SK-N-SH treated with all-trans-retinoic acid at 6 μM for 48 hours (cell line): ENCODE data around the gene SLC8A3.

ENCODE experiments used
- ATAC-seq: fragments of 200-7000 bp; cut with Tn5 transposase; 3 replicates; pipeline ENCODE4 v1.9.1; 2020; ENCODE audit warnings: mild to moderate bottlenecking, moderate library complexity
- ARNTL ChIP-seq: fragments of 450-650 bp; formaldehyde crosslinking; IDR thresholded peaks from 2 replicates; pipeline ENCODE4 v1.5.0; 2020; ENCODE audit warnings: low read depth, mild to moderate bottlenecking, moderate library complexity, borderline replicate concordance
- ESRRG ChIP-seq: fragments of 250-450 bp; sonication (Bioruptor Pico); IDR thresholded peaks from 2 replicates; pipeline ENCODE4 v1.6.1; 2021; ENCODE audit warnings: mild to moderate bottlenecking
- GLIS3 ChIP-seq: fragments of 250-450 bp; sonication (Bioruptor Pico); IDR thresholded peaks from 2 replicates; pipeline ENCODE4 v1.5.0; 2020; ENCODE audit warnings: mild to moderate bottlenecking, moderate library complexity
- ISL1 ChIP-seq: fragments of 250-450 bp; sonication (Bioruptor Pico); IDR thresholded peaks from 2 replicates; pipeline ENCODE4 v2.1.2; 2022; ENCODE audit warnings: mild to moderate bottlenecking, moderate library complexity
- OSR1 ChIP-seq: fragments of 250-450 bp; sonication (Bioruptor Pico); IDR thresholded peaks from 2 replicates; pipeline ENCODE4 v1.8.0; 2022; ENCODE audit warnings: moderate library complexity, mild to moderate bottlenecking, inconsistent platforms
- PPARA ChIP-seq: fragments of 250-450 bp; sonication (Bioruptor Pico); IDR thresholded peaks from 2 replicates; pipeline ENCODE4 v1.5.0; 2020; ENCODE audit warnings: mild to moderate bottlenecking, borderline replicate concordance
- RARB ChIP-seq: fragments of 250-450 bp; sonication (Bioruptor Pico); IDR thresholded peaks from 2 replicates; pipeline ENCODE4 v1.8.0; 2021; ENCODE audit warnings: mild to moderate bottlenecking, moderate library complexity
- SNAI2 ChIP-seq: fragments of 250-450 bp; sonication (Bioruptor Pico); IDR thresholded peaks from 2 replicates; pipeline ENCODE4 v1.5.0; 2020; ENCODE audit warnings: mild to moderate bottlenecking, moderate library complexity
- TOX ChIP-seq: fragments of 250-450 bp; sonication (Bioruptor Pico); IDR thresholded peaks from 2 replicates; pipeline ENCODE4 v1.8.0; 2021; ENCODE audit warnings: mild to moderate bottlenecking, moderate library complexity, borderline replicate concordance
- ZC3H10 ChIP-seq: fragments of 250-450 bp; sonication (Bioruptor Pico); IDR thresholded peaks from 2 replicates; pipeline ENCODE4 v1.5.1; 2021; ENCODE audit warnings: mild to moderate bottlenecking, moderate library complexity
- ZFP3 ChIP-seq: fragments of 250-450 bp; sonication (Bioruptor Pico); IDR thresholded peaks from 2 replicates; pipeline ENCODE4 v1.5.0; 2020; ENCODE audit warnings: mild to moderate bottlenecking, moderate library complexity
- ZNF70 ChIP-seq: fragments of 450-650 bp; formaldehyde crosslinking; IDR thresholded peaks from 2 replicates; pipeline ENCODE4 v1.5.0; 2020; ENCODE audit warnings: mild to moderate bottlenecking, moderate library complexity
- ZNF8 ChIP-seq: fragments of 450-650 bp; formaldehyde crosslinking; IDR thresholded peaks from 2 replicates; pipeline ENCODE4 v1.5.0; 2020; ENCODE audit warnings: mild to moderate bottlenecking, moderate library complexity
- TF ChIP-seq, protein P1 (sequence below): fragments of 250-450 bp; sonication (Bioruptor Pico); IDR thresholded peaks from 2 replicates; pipeline ENCODE4 v1.5.0; 2020; ENCODE audit warnings: mild to moderate bottlenecking, moderate library complexity
- TF ChIP-seq, protein P2 (sequence below): fragments of 250-450 bp; sonication (Bioruptor Pico); IDR thresholded peaks from 2 replicates; pipeline ENCODE4 v1.8.0; 2020; ENCODE audit warnings: mild to moderate bottlenecking, moderate library complexity, borderline replicate concordance
- TF ChIP-seq, protein P3 (sequence below): fragments of 250-450 bp; sonication (Bioruptor Pico); IDR thresholded peaks from 2 replicates; pipeline ENCODE4 v1.5.1; 2020; ENCODE audit warnings: low read depth, mild to moderate bottlenecking, moderate library complexity
- TF ChIP-seq, protein P4 (sequence below): fragments of 250-450 bp; sonication (Bioruptor Pico); IDR thresholded peaks from 2 replicates; pipeline ENCODE4 v1.5.1; 2021; ENCODE audit warnings: mild to moderate bottlenecking, moderate library complexity
- TF ChIP-seq, protein P5 (sequence below): fragments of 250-450 bp; sonication (Bioruptor Pico); IDR thresholded peaks from 2 replicates; pipeline ENCODE4 v1.8.0; 2021; ENCODE audit warnings: low read depth, mild to moderate bottlenecking, moderate library complexity, borderline replicate concordance

The SLC8A3 gene

DNA sequence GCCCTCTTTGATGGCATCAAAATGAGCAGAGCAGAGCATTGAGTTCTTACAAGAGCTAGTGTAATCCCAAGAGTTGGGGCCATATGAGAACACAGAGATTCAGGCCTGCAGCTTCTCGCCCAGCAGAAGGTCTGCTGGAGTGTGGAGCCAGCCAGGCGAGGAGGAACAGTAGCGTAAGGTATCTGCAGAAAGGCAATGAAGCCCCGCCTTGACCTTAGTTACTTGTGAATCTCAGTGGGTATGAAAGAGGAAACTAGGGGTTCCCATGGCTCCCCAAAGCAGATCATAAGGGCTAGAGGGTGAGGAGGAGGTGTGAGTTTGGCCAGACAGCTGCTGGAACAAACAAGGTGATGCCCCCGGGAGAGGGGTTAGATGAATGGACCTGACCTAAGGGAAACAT is 49.4 kb downstream of the SLC8A3 start:
- TF ChIP-seq ZNF8 (CRISPR knock-in tag) (no peak), SNAI2 (no peak), GLIS3 (CRISPR knock-in tag) (no peak), ISL1 (no peak), PPARA (CRISPR knock-in tag) (no peak), ZNF70 (CRISPR knock-in tag) (no peak), ARNTL (CRISPR knock-in tag) (no peak)
- TF ChIP-seq, protein P1, sequence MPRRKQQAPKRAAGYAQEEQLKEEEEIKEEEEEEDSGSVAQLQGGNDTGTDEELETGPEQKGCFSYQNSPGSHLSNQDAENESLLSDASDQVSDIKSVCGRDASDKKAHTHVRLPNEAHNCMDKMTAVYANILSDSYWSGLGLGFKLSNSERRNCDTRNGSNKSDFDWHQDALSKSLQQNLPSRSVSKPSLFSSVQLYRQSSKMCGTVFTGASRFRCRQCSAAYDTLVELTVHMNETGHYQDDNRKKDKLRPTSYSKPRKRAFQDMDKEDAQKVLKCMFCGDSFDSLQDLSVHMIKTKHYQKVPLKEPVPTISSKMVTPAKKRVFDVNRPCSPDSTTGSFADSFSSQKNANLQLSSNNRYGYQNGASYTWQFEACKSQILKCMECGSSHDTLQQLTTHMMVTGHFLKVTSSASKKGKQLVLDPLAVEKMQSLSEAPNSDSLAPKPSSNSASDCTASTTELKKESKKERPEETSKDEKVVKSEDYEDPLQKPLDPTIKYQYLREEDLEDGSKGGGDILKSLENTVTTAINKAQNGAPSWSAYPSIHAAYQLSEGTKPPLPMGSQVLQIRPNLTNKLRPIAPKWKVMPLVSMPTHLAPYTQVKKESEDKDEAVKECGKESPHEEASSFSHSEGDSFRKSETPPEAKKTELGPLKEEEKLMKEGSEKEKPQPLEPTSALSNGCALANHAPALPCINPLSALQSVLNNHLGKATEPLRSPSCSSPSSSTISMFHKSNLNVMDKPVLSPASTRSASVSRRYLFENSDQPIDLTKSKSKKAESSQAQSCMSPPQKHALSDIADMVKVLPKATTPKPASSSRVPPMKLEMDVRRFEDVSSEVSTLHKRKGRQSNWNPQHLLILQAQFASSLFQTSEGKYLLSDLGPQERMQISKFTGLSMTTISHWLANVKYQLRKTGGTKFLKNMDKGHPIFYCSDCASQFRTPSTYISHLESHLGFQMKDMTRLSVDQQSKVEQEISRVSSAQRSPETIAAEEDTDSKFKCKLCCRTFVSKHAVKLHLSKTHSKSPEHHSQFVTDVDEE (CRISPR knock-in tag): no peak
- TF ChIP-seq, protein P2, sequence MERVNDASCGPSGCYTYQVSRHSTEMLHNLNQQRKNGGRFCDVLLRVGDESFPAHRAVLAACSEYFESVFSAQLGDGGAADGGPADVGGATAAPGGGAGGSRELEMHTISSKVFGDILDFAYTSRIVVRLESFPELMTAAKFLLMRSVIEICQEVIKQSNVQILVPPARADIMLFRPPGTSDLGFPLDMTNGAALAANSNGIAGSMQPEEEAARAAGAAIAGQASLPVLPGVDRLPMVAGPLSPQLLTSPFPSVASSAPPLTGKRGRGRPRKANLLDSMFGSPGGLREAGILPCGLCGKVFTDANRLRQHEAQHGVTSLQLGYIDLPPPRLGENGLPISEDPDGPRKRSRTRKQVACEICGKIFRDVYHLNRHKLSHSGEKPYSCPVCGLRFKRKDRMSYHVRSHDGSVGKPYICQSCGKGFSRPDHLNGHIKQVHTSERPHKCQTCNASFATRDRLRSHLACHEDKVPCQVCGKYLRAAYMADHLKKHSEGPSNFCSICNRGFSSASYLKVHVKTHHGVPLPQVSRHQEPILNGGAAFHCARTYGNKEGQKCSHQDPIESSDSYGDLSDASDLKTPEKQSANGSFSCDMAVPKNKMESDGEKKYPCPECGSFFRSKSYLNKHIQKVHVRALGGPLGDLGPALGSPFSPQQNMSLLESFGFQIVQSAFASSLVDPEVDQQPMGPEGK (CRISPR knock-in tag): no peak
- TF ChIP-seq, protein P3, sequence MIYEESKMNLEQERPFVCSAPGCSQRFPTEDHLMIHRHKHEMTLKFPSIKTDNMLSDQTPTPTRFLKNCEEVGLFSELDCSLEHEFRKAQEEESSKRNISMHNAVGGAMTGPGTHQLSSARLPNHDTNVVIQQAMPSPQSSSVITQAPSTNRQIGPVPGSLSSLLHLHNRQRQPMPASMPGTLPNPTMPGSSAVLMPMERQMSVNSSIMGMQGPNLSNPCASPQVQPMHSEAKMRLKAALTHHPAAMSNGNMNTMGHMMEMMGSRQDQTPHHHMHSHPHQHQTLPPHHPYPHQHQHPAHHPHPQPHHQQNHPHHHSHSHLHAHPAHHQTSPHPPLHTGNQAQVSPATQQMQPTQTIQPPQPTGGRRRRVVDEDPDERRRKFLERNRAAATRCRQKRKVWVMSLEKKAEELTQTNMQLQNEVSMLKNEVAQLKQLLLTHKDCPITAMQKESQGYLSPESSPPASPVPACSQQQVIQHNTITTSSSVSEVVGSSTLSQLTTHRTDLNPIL: no peak
- ATAC-seq: no peak

DNA sequence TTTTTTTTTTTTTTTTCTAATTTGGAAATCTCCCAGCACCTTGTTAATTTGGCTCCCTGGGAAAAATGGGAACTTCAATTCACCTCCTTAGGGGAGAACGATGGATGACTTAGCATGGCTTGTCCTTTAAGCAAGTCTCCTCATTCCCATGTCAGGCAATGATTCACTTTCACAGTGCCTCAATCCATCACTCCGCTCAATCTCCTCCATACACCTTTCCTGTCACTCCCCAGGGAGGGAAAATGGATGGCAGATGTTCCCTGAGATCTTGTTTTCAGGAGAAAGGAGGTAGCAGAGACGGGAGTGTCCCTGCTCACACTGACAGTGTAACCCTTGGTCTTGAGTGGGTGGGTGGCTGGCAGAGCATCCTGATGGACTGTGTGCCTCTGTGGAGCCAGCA is 51.0 kb downstream of the SLC8A3 start:
- no peak for ATAC-seq
- no peak for TF ChIP-seq OSR1
- TF ChIP-seq ESRRG (CRISPR knock-in tag): no peak
- no peak for TF ChIP-seq TOX
- TF ChIP-seq ISL1: no peak
- TF ChIP-seq ZNF70 (CRISPR knock-in tag): no peak
- TF ChIP-seq ZNF8 (CRISPR knock-in tag): no peak
- no peak for TF ChIP-seq ZFP3 (CRISPR knock-in tag)
- TF ChIP-seq RARB: no peak
- no peak for TF ChIP-seq ZC3H10 (CRISPR knock-in tag)
- TF ChIP-seq, all 23 proteins: peak for 0

DNA sequence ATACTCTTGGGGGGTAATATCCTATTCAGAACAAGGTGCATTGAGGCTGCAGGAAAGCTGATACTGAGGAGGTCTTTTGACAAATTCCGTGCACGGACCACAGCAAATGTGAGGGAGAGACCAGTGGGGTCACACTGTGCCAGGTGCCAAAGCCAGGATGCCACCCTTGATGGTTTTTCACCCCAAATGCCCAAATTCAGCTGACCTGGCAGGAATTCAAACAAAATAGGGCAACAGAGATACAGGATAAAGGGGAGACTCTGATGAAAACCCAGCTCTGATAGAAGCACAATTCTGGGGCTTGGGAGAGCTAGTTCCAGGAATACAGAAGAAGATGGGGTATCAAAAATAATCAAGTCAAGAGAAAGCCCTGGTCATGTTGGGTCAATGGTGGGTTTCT is 55.3 kb downstream of the SLC8A3 start:
- no peak for ATAC-seq

DNA sequence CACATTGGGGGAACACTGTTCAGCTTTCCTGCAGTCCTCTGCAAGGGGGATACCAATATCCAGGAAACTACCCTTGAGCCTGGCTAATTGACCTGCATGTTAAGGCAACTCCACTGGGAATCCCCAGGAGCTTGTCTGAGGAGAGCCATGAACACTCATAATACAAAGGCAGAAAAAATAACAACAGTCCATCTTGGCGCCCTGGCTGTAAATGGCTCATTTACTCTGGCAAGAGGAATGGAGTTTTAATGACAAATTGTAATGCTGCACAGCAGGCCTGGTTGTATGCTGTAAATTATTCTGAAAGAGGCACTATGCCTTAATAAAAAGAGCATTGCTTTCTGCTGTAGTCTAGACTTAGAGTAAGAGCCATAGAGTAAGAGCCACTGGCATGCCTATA is 58.3 kb downstream of the SLC8A3 start:
- no peak for ATAC-seq

More for the DNA sequence above, 55.3 kb downstream of the SLC8A3 start:
- TF ChIP-seq SNAI2: no peak

DNA sequence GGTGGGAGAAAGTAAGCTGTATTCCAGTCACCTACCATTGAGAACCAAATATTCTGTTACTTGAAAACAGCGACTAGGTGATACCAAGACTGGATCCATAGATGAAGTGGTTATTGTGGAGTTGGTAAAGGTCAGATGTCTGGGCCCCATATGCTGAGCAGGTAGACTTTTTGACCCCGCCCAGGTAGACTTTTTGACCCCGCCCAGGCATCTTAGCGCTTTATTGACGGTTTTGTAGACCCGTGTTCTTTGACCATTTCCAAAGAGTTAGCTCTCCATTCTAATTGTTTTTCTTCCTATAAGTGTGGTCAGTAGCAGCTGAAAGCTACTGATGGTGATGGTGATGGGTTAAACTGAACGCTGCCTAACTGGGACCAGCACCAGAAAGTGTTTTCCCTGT is 61.6 kb downstream of the SLC8A3 start:
- ATAC-seq: no peak
- TF ChIP-seq RARB (no peak), ZC3H10 (CRISPR knock-in tag) (no peak)
- TF ChIP-seq, protein P2 (CRISPR knock-in tag): no peak
- TF ChIP-seq, protein P4, sequence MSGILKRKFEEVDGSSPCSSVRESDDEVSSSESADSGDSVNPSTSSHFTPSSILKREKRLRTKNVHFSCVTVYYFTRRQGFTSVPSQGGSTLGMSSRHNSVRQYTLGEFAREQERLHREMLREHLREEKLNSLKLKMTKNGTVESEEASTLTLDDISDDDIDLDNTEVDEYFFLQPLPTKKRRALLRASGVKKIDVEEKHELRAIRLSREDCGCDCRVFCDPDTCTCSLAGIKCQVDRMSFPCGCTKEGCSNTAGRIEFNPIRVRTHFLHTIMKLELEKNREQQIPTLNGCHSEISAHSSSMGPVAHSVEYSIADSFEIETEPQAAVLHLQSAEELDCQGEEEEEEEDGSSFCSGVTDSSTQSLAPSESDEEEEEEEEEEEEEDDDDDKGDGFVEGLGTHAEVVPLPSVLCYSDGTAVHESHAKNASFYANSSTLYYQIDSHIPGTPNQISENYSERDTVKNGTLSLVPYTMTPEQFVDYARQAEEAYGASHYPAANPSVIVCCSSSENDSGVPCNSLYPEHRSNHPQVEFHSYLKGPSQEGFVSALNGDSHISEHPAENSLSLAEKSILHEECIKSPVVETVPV (CRISPR knock-in tag): no peak
- TF ChIP-seq, protein P5, sequence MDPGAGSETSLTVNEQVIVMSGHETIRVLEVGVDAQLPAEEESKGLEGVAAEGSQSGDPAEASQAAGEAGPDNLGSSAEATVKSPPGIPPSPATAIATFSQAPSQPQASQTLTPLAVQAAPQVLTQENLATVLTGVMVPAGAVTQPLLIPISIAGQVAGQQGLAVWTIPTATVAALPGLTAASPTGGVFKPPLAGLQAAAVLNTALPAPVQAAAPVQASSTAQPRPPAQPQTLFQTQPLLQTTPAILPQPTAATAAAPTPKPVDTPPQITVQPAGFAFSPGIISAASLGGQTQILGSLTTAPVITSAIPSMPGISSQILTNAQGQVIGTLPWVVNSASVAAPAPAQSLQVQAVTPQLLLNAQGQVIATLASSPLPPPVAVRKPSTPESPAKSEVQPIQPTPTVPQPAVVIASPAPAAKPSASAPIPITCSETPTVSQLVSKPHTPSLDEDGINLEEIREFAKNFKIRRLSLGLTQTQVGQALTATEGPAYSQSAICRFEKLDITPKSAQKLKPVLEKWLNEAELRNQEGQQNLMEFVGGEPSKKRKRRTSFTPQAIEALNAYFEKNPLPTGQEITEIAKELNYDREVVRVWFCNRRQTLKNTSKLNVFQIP (CRISPR knock-in tag): no peak

More for the DNA sequence above, 58.3 kb downstream of the SLC8A3 start:
- TF ChIP-seq SNAI2 (no peak), GLIS3 (CRISPR knock-in tag) (no peak)
